Measurements from ENCODE around the gene GZMB.
"Not testable (repeated sequence)": the region's sequence is repeated elsewhere in the genome, so short reads cannot be mapped to it uniquely, and the experiment has no call there.

GZMB gene

GRCh38 chr14:24634158-24634557, at the start of gene GZMB:
Gene GZMB (minus strand): TSS chr14:24634190. CDS start chr14:24634160, 30 bp downstream.
- DNase-seq: peak; percentile 73 to 82

DNA sequence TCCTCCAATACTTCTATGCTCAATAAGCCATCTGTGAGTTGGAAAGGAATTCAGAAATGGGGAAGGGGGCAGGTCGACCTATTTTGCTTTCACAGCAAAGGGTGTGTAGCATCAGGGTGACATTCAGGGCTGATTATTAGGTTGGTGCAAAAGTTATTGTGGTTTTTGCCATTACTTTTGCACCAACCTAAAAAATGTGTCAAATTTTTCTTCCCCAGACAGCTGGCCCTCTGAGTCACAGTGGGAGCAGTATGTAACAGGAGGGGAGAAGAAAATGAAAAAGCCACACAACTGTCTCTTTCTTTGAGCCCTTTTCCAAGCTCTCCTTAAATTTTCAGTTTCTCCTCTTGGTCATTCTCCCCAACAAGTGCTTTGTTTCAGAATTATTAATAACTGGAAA, 47.1 kb upstream of the GZMB start:
- DNase-seq: no peak

DNA sequence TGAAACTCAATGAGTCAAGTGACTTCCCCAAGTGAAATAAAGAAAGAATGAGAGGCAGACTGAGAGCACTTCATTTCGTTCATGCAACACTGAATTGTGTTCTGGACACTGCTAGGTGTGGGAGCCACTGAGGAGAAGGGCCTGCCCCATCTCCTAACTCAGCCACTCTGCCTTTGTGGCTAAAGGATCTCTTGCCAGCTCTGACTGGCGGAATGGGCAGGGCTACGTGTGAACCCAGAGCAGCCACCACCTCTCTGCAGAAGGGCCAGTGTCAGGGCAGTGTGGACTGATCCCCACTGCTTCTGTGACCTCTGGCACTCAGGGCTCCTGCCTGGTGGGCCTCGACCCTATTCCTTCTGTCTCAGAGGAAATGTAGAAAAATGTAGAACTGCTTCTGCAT, 46.5 kb upstream of the GZMB start:
- no peak for DNase-seq

DNA sequence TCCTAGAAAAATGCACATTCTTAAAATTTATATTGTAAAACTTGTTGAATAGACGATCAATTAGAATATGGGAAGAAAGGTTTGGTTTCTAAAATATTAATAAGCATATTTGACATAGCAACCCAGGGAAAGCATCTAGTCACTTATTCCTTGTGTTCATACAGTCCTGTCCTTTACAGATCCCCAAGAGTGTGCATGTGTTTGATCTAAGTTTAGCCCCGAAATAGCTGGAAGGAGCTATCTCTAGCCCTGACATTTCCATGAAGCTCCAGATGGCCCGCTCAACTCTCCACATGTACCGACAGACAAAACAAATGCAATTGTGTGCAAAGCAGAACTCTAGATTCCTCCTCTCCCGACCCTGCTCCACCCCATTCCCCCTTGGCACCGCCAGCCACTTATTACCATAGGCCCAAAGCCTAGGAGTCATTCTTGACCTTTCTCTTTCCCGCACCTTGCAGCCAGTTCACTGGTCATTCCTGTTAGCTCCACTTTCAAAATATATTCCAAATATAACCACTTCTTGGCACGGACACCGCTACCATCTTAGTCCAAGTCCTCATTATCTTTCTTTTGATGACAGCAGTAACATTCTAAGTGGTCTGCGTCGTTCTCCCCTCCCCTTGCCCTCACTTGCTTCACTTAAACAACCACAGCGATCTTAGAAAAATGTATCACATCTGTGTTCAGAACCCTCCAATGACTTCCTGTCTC, 45.4 kb upstream of the GZMB start:
- no peak for DNase-seq

DNA sequence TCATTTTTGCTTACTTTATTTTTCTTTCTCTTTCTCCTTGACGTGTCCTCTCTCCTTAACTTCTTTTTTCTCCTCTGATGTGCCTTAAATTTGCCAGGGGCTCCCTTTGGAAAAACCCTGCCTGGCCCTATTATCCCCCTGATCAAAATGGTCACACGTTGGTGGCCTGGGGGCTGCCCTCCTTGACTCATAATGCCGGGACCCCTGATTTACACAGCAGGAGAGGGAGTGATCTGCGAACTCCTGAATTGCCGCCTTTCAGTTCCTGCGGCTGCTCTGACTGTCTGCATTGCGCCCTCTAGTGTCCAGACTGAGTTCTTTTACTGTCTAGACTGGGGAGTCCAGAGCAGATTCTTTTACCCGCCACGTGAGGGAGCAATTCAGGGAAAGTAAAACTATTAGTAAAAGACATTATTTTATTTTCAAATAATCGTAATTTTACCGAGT, 44.8 kb upstream of the GZMB start:
- peak; percentile 85 to 89 for DNase-seq

- DNase-seq: no peak
These were observed 44.0 kb upstream of the GZMB start for GRCh38 chr14:24677956-24678355.

DNA sequence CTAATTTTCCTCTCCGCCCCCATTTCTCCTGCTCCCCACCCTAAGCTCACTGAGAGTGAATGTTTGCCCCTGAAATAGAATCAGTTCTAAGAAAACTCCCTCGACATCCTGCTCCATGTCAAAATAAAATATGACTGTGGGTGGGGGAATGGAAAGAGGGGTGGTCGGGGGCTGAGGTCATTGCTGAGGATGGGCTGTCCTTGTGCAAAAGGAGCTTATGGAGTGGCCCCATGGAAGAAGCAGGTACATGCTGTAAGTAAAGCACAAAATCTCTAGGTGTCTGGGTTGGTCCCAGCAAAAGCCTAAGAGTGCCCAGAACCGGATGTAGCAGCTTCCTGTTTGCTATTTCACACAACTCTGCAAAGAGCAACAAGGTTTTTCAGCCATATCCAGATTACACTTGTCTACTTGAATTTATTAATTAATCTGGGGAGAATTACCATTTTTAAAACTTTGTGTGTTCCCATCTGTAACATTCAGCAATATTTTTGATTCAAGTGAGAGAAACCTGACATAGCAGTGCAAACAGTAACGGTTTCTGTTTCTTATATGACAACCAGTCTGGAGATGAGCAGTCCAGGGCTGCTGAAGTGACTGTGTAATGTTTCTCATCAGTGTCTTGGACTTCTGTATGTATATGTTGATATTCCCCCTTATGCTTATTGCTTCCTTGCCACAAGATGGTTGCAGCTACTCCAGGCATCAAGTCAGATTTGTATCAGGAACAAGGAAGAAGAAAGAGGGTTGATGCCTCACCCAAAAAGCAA, 40.4 kb upstream of the GZMB start:
- peak; percentile 46 to 54 for DNase-seq

DNA sequence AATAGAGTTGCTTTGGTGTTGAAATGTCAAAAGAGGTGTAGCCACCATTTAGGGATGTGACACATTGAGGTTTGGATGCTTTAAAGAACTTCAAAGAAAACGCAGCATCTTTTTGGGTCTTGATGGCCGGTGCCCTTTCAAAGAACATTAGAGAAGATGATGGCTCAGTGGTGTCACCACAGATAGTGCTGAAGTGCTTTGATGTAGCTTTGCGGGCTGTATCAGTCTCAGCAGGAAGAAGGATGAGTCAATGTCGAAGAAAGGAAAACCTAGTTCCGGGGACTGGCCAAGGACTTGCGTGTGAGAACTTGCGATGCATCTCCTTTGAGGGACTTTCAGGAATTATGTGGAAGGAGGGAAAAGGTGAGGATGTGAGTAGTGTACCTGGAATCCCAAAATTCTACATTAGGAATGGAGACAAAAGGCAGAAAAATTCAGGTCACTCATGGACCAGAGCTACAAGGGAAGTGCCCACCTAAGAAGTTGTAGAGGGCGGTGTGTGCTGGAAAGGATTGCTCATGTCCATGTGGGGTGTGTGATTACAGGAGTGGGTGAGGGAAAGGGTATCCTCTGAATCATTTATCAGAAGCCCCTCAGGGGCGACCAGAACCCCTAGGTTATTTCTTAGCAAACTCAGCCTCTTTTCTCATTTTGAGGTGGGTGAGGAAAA, 39.7 kb upstream of the GZMB start:
- peak; percentile 67 to 77 for DNase-seq

- peak in 1 of 2 donors; percentile 30 for DNase-seq
These were observed 39.1 kb upstream of the GZMB start for GRCh38 chr14:24673059-24673458.

DNA sequence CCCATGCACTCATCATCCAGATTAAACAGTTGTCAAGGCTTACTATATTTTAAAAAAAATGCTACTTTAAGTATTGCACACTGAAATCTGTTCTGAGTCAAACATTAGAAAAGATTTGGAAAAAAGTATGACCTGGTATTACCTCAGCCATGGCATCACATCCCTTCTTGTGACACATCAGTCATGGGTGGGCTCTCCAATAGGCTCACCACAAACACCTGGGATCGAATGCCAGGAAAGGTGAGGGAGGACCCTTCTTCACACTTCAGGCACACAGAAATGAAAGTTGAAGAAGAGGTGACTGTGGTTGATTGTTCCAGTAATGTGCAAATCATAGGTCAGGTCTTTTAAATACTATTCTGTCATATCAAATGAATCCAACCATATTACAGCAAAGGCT, 36.6 kb upstream of the GZMB start:
- DNase-seq: peak in 1 of 2 donors; percentile 22

GRCh38 chr14:24669651-24670050, 35.7 kb upstream of the GZMB start:
- DNase-seq: no peak

DNA sequence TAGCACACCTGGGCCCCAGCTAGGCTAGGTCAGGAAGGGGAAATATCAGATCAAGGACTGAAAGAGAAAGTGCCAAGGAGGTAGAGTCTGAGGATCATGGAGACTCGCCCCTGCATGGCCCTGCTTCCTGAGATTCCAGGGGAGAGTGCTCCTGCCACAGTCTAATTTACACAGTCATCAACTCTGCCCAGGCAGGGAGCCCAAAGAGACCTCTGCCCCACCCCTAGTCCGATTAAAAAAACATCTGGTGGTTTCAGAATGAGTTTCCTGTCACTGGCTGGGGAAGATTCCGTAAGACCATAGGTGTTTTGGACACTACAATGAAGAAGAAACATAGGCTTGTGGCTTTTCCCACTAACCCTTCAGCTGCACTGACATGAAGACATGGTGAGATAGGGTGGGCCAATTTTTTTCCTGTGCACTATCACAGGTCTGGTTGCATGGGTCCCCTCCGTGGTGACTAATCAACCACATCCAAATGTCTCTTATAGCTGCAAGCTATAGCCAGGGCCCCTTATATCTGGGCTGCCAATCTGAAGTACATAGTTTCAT, 31.5 kb upstream of the GZMB start:
- peak in 1 of 2 donors; percentile 35 for DNase-seq

- no peak for DNase-seq
These were observed 30.4 kb upstream of the GZMB start for GRCh38 chr14:24664366-24664765.

DNA sequence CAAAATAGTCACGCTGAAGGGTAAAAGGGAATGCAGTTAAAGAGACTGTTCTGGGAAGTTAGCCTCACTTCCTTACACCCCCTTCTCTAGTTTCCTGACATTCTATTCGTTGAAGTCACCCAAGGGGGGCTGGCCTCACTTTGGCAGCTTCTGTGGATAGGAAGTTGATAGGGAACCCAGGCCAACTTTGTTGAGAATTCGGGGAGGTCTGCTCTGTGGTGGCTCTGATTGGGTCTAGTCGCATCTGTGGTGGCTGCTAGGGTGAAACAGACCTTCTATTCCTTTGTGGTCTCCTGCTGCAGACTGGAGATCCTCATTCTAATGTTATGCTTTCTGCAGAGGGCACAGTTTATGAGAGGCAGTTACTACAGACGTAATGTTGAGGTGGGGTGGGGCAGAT, 28.8 kb upstream of the GZMB start:
- DNase-seq: no peak

DNA sequence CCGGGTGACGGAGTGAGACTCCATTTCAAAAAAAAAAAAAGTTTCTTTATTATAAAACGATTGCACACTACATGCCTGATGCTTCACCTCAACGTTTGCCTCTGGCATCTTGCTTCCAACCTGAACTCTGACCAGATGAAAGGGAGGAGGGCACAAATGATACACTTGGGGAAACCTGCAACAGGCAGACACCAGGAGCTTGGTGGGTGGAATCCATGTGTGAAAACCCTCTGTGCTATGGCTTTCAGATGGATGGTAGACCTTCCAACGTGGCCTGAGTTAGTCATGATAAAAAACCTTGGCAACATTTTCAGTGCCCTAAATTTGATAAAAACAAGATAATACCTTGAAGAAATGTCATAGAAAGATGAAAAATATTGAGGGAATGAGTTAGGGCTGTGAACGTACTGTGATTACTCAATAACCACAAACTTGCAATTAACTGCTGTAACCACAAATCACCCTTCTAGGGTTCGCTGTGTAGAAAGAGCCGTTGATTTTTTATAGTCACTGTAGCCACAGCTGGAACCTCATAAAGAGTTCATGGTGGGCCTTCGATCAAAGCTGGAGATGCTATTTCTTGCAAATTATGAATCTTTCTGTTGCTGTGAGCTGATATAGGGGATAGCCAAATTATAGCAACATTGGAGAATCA, 26.1 kb upstream of the GZMB start:
- peak in 1 of 2 donors; percentile 32 for DNase-seq

DNA sequence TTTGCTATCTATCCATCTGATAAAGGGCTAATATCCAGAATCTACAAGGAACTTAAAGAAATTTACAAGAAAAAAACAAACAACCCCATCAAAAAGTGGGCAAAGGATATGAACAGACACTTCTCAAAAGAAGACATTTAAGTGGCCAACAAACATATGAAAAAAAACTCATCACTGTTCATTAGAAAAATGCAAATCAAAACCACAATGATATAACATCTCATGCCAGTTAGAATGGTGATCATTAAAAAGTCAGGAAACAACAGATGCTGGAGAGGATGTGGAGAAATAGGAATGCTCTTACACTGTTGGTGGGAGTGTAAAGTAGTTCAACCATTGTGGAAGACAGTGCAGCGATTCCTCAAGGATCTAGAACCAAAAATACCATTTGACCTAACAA, 14.4 kb upstream of the GZMB start:
- not testable (repeated sequence) for DNase-seq

- DNase-seq: no peak
These were observed 5.9 kb upstream of the GZMB start for GRCh38 chr14:24639905-24640304.

DNA sequence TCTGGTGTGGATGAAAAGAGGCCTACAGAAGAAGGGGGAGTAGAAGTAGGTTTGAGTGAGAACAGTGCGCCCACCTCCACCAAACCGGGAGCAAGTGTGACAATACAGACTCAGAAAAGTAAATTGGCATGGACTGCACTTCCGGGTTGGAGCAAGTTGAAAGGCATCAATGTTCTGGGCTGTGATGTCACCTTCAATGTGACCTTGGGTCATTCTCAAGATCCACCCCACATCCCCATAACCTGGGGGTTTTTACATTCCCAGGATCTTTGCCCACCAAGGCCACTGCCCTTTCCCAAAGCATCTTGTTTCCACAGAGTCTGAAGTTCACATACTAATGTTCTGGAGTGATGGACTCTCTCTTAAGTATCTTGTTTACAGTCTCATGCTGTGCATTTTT, 5.3 kb upstream of the GZMB start:
- DNase-seq: no peak

GRCh38 chr14:24633353-24633752, 637 bp downstream of the GZMB start:
- no peak for DNase-seq

DNA sequence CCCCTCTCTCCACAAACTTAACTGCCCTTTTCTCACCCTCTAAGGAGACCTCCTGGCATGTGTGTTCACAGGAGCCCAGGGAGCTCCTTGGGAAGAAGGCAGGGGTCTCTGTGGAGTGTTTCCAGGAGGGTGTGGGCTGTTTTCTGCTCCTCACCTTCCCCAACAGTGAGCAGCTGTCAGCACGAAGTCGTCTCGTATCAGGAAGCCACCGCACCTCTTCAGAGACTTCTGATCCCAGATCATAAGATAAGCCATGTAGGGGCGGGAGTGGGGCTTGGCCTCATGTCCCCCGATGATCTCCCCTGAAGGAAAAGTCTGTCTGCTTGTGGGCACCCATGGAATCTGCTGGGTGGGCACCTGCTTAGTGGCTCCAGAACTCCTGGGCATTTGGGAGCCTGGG, 1.2 kb downstream of the GZMB start:
- DNase-seq: no peak

GRCh38 chr14:24632336-24632735, 1.7 kb downstream of the GZMB start:
- DNase-seq: no peak

GRCh38 chr14:24631749-24632335, 2.1 kb downstream of the GZMB start:
- DNase-seq: peak in 1 of 2 donors; percentile 32

Measured in CD4-positive, alpha-beta T cell treated with Interleukin-1 beta for 1 hour (primary cell).